Stimulated activated CD8-positive, alpha-beta memory T cell treated with anti-CD3 and anti-CD28 coated beads, Interleukin-7, amount 100 ng/mL, for 4 hours (primary cell): ENCODE measurements around the gene ASTN2.

ENCODE experiments used
- DNase-seq, 2 donors: peaks; one replicate each; pipeline ENCODE4 v3.0.0-alpha.2; 2020; ENCODE audit warnings: low read depth in 2 of 2

ASTN2 gene

DNA sequence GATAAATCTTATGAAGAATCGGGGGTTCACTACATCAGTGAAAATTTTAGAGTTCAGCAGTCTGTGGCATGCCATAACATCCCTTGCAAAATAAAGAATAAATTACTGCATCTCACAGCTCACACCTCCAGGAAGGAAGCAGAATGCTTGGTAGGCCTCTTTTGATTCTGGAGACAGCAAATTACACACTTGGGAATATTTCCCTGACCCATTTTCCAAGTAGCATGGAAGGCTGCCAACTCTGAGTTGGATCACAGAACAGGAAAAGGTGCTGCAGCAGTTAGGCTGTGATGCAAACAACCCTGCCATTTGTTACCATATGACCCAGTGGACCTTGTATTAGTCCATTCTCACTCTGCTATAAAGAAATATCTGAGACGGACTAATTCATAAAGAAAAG is 293.5 kb downstream of the ASTN2 start:
- no peak for DNase-seq

DNA sequence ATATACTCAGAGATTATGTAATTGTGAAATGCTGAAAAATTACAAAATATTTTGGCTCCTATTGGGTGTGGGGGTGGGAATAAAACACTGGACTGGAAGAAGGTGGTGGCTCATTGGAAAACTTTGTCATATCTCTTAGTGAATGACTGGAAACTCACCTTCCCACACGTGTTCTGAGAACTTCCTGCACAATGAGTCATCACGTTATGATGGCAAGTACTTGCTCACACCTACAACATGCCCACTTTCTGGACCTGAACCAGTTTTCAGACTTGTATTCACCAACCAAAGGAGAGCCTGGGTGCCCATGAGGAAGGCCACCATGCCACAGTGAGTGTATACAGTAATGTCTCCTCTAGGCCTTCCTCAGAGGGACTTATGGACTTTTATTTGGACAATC is 294.8 kb downstream of the ASTN2 start:
- no peak for DNase-seq

DNA sequence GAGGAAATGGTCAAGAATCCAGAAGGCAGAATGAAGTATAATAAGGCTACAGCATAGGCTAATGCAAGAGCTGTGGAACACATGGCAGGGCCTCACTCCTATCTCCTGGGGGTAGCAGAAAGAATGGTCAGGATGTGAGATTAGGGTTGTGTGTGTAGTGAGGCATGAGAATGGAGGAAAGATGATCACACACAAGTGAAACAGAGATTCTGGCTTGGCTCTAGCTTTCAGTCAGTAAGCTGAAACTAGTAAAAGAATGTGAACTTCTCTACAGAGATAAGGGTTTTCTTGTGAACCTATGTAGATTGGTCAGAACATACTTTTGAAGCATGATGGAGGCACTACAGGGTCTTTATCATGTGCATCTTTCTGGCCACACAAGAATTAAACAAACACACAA is 298.8 kb downstream of the ASTN2 start:
- DNase-seq, result no peak

DNA sequence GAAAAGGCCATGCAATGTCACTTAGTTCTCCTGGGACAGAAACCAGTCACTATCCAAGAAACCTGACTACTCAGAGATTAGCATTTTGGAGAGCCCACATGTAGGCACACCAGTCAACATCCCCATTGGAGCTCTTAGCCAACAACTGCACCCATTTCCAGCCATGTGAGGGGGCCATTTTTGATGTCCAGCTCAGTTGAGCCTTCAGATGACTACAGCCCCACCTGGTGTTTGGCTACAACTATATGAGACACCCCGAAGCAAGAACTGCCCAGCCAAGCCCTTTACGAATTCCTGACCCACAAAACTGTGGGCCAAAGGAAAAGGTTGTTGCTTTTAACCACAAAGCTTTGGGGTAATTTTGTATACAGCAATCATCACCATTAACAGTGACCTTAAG is 300.1 kb downstream of the ASTN2 start:
- DNase-seq, result no peak

DNA sequence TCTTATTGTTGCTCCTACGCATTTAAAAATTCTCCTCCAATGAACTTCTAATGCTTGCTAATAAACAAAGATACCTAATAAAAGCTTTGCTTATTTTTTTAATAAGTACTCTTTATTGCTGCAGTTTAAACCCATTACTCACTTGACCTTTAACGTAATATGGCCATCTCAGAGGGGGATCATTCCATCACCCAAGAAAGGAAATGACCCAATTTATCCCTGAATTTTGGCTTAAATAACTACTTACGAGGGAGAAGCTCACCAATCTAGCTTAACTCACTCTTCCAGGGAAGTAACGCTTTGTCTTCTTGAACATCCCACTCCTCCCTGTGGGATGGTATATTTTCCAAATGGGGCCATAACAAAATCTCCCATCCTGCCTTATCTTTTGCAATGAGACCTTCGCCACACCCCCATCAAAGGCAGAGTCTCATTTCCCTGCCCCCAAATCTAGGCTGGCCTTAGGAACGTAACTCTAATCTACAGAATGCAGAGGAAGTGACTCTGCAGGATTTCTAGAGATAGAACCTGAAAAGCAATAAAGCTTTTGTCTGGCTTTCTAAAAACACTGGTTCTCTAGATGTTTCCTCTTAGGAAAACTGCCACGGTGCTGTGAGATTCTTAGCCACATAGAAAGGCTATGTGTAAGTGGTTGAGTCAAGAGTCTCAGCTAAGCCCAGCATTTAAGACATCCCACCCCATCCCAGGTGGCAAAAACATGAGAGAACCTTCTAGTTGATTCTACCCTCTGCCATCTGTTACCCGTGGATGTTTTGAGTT is 310.0 kb downstream of the ASTN2 start:
- no peak for DNase-seq

DNA sequence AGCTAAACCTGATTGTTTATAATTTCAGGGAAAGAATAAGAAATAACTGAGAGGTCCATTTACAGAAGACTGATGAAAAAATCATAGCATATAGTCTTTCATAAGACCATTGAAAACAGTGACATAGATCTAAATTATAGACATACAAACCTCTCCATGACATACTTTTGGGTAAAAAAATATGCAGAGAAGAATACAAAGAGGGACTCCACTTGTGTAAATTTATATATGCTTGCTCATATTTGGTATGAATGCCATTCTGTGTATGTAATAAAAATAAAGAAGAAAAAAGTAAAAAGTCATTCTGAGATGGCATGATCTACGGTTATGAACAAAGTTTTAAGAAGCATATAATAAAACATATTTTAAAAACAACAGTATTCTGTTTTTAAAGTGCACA is 310.7 kb downstream of the ASTN2 start:
- DNase-seq, result no peak

DNA sequence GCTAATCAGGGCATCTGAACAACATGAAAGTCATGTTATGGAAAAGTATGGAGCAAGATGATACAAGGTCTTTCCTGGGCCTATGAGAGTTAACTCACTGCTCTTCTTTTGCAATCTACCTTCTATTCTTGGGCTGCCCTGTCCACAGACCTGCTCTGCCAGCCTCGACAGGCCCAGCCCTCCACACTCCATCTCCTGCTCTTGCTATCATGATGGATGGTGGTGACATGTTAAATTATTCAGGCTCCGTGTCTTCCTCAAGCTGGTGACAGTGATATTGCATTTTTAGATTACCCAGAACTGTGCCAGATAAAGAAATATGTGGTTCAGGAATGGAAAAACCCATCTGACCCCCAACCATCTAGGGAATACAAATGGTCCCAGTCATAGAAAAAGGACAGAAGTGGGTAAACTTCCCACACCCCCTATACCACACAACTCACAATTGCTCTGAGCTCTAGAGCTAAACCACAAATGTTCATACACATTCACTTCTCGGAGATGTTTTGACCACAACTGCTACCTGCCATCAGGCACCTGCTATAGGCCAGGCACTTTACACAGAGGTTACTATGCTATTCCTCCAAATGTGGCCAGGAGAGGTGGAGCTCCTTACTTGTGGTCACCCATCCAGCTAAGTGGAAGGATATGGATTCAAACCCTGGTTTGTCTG is 311.3 kb downstream of the ASTN2 start:
- DNase-seq, result no peak

DNA sequence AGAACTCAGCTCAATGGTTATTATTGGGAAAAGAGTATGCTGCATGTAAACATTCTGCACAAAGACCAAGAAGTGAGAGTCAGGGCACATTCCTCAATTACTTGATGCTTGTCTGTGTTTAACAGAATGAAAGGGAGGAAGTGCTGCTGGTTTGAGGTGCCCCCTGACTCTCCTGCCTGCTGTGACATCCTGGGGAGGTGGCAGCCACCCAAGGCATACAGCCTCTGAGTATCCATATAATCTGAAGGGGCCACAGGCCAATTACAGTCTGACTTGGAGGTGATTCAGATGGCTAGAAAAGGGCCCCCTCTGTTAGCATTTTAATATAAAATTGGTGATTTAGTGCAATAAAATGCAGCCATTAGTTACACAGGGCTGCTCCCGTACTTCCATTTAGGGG is 313.8 kb downstream of the ASTN2 start:
- DNase-seq, result no peak

DNA sequence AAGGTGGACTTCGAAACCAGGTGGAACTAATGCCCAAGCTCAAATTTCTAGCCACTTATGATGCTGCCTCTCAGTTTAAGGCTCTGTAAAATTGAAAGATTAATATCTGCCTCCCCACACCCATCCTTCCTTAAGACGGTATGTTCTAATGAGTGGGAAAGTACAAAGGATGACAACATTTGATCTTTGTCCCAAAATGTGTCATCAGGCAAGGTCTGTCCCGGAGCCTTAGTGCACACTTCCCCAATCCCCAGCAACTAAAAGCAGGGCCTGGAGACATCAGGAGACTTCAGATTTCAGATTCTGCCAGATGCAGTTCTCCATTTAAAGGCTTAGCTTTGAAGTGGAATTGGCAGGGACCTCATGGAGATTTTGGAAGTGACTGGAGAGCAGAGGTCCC is 316.5 kb downstream of the ASTN2 start:
- DNase-seq, result no peak

DNA sequence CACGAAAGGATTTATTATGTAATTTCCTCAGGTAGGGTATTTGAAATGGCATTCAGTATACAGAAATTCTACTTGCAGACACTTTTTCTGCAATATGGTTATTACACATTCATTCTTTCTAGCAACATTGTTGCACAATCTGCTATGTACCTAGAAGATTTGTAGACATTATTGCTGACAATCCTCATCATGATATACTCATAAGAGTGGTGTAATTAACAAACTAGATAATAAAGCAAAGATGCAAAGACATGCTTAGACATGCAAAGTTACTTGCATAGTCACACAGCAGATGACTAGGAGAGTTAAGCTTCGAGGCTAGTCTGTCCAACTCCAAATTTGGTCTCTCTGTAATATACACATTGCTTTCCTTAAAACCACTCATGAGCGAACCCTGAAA is 317.1 kb downstream of the ASTN2 start:
- no peak for DNase-seq

DNA sequence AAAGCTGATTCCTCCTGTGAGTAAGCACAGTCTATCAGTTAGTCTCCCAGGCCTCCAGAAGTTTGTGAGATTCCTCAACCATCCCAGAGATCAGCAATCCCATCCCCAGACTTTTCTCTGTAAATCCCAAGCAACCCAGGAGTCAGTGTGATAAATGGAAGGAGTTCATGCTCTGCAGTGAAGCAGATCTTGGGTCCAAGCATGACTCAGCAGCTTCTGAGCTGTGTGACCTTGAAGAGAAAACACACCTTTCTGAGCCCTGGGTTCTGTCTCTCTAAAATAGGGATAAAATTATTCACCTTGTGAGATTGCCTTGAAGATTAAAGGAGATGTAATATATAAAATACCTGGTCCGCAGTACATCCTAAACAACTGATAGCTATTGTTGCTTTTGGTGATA is 318.7 kb downstream of the ASTN2 start:
- no peak for DNase-seq

DNA sequence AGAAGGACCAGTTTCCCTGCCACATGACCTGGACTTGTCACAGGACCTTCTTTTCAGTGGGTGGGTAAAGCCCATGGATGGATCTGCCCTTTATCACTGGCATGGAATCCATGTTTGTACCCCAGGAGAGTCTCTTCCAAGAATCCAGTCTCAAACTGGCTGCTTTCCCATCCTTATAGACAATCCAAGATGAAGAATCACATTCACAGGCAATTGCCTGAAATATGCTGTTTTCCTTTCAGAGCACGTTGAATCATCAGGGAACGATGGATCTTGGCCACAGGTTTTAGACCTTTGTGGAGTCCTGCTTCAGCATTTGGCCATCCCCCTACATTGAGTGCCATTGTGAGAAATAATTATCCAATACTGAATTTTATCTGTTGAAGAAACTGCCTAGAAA is 319.8 kb downstream of the ASTN2 start:
- no peak for DNase-seq

DNA sequence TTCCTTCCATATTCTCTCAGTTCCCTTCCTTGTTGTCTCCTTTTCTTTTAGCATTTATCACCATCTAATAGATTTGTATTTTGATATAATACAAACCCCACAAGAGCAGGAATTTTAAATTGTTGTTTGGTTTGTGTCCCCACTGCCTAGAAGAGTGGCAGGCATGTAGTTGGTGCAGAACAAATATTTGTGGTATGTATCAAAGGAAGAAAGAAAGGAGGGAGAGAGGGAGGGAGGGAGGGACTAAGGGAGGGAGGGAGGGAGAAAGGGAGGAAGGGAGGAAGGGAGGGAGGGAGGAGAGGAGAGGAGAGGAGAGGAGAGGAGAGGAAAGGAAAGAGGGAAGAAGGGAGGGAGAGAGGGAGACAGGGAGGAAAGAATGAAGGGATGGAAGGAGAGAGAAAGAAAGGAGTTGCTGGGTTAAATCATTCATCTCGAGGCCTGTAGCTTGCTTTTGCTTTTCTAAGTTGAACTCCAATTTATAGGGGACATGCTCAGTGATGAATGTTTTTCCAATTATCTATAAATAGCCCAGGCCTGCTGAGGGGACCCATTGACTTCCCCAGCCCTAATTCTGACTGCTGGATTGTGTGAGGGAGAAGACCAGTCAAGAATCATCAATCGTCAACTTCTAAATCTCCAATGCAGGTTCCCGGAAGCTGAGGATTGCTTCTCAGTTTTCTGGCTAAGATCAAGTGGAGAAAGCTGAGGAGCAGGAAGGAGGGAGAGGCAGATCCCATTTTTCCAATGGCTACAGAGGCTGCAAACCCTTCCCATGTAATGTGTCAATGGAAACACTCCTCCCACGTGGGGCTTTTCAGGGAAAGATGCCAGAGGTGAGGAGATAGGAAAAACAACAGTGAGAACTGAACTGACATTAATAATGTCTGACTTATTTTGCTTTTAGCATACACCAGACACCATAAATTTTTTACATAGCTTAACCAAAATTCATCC is 320.7 kb downstream of the ASTN2 start:
- DNase-seq, result no peak

DNA sequence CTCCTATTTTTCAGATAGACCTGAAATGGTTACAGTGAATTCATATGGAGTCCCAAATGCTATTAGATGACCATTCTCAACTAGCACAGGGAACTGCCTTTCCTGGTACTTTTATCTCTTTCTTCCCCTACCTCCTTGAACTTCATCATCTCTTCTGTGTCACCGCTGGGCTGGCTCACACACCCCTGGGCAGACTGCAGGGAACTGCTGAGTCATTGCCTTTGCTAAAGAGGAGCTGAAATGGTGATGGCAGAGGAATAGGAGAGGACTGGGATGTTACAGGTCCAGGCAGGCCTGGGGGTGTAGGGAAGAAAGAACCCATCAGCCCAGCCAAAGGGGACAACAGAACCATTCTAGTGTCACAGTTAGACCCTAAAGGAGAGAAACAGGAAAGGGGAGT is 322.3 kb downstream of the ASTN2 start:
- no peak for DNase-seq

DNA sequence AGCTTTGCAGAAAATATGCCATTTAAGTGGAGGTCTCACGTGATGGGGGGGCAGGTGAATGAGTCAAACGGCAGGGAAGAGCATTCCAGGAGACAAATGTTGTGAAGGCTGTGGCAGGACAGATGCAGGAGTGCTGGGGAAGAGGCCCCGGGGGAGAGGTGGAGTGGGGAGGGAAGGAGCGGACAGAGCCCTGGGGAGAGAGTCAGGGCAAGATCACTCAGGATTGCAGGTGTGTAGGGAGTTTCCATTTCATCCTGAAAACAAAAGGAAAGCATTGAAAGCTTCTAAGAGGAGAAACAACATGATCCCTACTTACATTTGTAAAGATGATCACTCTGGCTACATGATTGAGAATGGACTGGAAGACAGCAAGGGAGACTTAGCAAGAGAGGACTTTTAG is 323.3 kb downstream of the ASTN2 start:
- no peak for DNase-seq

DNA sequence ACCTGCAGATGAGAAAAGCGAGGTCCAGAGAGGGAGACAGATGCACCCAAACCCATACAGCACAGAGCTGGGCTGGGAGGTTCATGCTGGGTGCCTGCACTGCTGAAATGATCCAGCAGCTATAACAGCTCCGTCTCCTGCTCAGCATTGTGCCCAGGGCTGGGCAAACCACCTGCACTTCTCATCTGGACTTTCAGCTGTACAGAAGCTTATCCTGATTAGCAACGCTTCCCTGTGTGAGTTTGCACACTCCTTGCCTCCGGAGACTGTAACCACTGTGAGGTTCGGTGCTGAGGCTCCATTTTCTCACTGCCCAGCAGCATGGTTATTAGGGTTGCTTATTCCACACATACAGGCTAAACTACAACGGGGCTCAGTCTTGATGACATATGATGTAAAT is 326.1 kb downstream of the ASTN2 start:
- no peak for DNase-seq

DNA sequence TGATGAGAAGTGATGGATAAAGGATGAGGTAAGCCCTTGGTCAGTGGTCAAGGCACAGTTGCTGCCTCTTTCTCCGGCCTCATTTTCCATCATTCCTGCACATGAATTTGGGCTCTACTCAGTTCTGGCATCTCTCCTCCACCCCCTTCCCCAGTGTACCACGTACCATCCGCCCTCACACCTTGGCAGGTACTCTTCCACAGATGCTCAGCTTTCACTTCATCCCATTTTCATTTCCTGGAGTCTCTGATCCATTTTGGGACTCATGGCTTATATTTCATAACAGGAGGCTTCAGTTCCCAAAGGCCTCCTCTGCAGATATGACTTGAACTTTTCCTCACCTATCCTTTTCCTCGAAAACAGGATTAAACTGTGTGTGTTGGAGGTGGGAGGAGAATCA is 326.7 kb downstream of the ASTN2 start:
- DNase-seq, result no peak

DNA sequence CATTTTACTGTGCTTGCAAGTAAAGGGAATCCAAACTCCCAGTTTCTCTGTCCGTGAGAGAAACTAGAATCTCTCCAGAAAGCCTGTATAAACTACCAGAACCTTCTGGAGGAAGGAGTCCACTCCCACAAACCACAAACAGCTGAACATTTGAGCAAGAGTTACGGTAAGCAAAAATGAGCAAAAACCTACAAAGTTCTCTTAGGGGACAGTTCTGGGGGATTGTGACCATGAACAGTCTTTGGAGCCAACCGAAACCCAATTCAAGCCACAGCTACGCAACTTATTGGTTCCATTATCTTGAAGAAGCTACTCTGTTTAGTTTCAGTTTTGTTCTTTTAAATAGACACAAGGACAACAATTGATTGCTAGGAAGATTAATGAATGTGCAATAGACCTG is 330.6 kb downstream of the ASTN2 start:
- no peak for DNase-seq

DNA sequence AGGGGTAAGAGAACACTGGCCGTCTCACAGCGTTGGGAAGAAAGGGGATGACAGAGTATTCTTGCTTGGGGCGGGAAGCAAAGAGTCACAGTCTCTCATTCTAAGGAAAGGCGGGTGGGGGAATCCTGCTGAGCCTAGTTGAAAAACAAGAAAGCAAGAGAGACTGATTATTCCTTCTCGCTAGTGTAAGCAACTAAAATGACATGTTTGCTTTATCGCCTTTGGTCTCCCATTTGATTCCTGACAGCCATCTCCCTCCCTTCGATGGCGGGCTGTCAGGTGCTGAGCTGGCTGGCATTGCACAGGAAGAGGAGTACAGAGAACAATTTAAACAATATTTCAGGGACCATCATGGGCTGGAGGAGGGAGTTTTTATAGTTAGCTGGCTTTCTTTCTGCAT is 331.3 kb downstream of the ASTN2 start:
- no peak for DNase-seq

DNA sequence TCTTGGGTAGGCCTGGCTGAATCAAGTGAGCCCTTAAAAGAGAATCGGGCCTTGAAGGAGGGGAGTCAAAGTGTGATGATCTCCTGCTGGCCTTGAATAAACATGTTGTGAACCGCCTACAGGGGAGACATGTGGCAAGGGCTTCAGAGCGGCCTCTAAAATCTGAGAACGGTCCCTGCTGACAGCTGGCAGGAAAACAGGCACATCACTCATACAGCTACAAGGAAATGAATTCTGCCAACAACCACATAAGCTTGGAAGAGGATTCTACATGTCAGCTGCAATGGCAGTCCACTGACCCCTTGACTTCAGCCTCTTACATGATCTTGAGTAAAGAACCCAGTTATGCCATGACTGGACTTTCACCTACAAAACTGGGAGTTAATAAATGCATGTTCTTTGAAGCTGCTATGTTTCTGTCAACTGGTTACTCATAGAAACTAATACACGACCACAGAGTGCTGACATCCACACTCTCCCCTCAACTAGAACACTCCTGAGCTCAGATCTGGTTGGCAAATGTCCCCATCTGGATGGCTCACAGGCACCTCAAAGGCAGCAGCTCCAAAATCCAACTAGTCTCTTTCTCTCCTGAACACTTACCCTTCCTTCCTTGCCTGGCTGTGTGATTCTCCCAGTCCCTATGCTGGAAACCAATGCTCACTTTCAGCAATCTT is 333.1 kb downstream of the ASTN2 start:
- no peak for DNase-seq

DNA sequence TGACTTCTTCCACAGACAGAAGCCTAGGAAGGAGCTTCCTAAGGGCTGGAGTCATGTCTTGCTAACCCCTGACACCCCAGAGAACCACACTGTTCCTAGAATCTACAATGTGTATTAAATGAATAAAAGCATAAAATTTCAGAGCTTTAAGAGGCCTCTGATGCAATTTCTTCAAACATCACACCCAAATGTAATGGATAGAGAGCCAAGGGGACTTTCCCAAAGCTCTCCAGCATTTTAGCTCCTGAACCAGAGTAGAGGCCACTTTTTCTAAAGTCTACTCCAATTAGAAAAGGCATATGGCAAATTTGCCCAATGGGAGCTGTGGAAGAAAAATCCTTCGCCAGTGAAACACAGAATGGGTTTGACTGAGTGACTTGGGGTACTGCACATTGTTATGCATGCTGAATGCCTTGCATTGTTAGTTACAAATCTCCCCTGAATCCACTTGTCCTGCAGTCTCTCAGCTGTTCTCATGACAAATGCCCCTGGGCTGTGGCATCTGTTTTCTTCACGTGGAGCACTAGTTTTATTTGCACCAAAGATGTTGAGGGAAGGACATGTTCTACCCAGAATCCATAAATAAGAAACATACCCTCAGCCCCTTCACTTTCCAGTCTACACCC is 334.0 kb downstream of the ASTN2 start:
- no peak for DNase-seq
